MM.1S (cell line): ENCODE data around the gene SORL1-AS1.

Experiments
- DNase-seq: peaks from one replicate; pipeline ENCODE4 v3.0.0-alpha.2; 2015
- H2AFZ ChIP-seq: fragments of 300-600 bp; sonication (generic); 2 replicates; pipeline ENCODE4 v1.6.0; 2016; ENCODE audit warnings: antibody characterized with exemption, low read length
- H3F3A ChIP-seq: fragments of 300-600 bp; sonication (generic); 2 replicates; pipeline ENCODE4 v1.6.1; 2016; ENCODE audit warnings: mild to moderate bottlenecking, antibody characterized with exemption, low read length, moderate library complexity, mixed read lengths; ENCODE audit not compliant: insufficient read depth
- H3K27ac ChIP-seq: fragments of 300-600 bp; sonication (generic); 2 replicates; pipeline ENCODE4 v1.5.1; 2016; ENCODE audit warnings: mild to moderate bottlenecking, low read length
- H3K27me3 ChIP-seq: fragments of 300-600 bp; sonication (generic); replicated peaks from 2 replicates; pipeline ENCODE4 v1.6.0; 2016; ENCODE audit warnings: low read length; ENCODE audit not compliant: insufficient read depth
- H3K36me3 ChIP-seq: fragments of 300-600 bp; sonication (generic); replicated peaks from 2 replicates; pipeline ENCODE4 v1.6.1; 2016; ENCODE audit warnings: mild to moderate bottlenecking, low read length, mixed read lengths; ENCODE audit not compliant: insufficient read depth
- H3K4me1 ChIP-seq: fragments of 300-600 bp; sonication (generic); 2 replicates; pipeline ENCODE4 v1.6.1; 2016; ENCODE audit warnings: low read length, mixed read lengths
- H3K4me2 ChIP-seq: fragments of 300-600 bp; sonication (generic); 2 replicates; pipeline ENCODE4 v1.6.0; 2016; ENCODE audit warnings: low read depth, low read length
- H3K4me3 ChIP-seq: fragments of 300-600 bp; sonication (generic); 2 replicates; pipeline ENCODE4 v1.5.1; 2016; ENCODE audit warnings: low read length, mixed read lengths
- H3K79me2 ChIP-seq: fragments of 300-600 bp; sonication (generic); 2 replicates; pipeline ENCODE4 v1.6.1; 2016; ENCODE audit warnings: mixed run types, low read length, mixed read lengths
- H3K9ac ChIP-seq: fragments of 300-600 bp; sonication (generic); 2 replicates; pipeline ENCODE4 v1.6.1; 2016; ENCODE audit warnings: low read length, mixed read lengths
- H3K9me2 ChIP-seq: fragments of 300-600 bp; sonication (generic); replicated peaks from 2 replicates; pipeline ENCODE4 v1.6.1; 2016; ENCODE audit warnings: mild to moderate bottlenecking, low read length, mixed read lengths; ENCODE audit not compliant: insufficient read depth
- H3K9me3 ChIP-seq: fragments of 300-600 bp; sonication (generic); replicated peaks from 2 replicates; pipeline ENCODE4 v1.6.1; 2016; ENCODE audit warnings: mild to moderate bottlenecking, low read length, mixed read lengths; ENCODE audit not compliant: insufficient read depth
- H4K20me1 ChIP-seq: fragments of 300-600 bp; sonication (generic); 2 replicates; pipeline ENCODE4 v1.6.1; 2016; ENCODE audit warnings: mild to moderate bottlenecking, low read length, moderate library complexity, mixed read lengths; ENCODE audit not compliant: insufficient read depth
- CTCF ChIP-seq: fragments of 300-600 bp; sonication (generic); IDR thresholded peaks from 2 replicates; pipeline ENCODE4 v1.5.1; 2016; ENCODE audit warnings: antibody characterized with exemption, low read length, mixed read lengths
- EZH2 ChIP-seq: fragments of 300-600 bp; sonication (generic); optimal IDR thresholded peaks from 2 replicates; pipeline ENCODE3; 2017; ENCODE audit warnings: low read depth, mild to moderate bottlenecking, antibody characterized with exemption, low read length, mixed read lengths
- EZH2phosphoT487 ChIP-seq: fragments of 300-600 bp; sonication (generic); IDR thresholded peaks from 2 replicates; pipeline ENCODE4 v1.6.1; 2018; ENCODE audit warnings: antibody characterized with exemption, low read length

Gene SORL1-AS1

GRCh38 chr11:121489823-121490222, 37.1 kb upstream of the SORL1-AS1 start:
- no peaks in the 10 kb centered on the region for H3K79me2 ChIP-seq
- H3K36me3 ChIP-seq = no peaks in the 10 kb centered on the region
- no peaks in the 10 kb centered on the region for H3K27me3 ChIP-seq

GRCh38 chr11:121488641-121489040, 35.9 kb upstream of the SORL1-AS1 start:
- Histone ChIP-seq H3K79me2 (no peaks in the 10 kb centered on the region), H3K27me3 (no peaks in the 10 kb centered on the region), H3K4me2 (no peak overlapping the region), H4K20me1 (no peaks in the 10 kb centered on the region), H3K4me1 (peaks cover 1% of the 10 kb centered on the region; the same call in 1 of the 2 replicates), H3K9me2 (no peaks in the 10 kb centered on the region), H3K9ac (no peak overlapping the region), H3F3A (no peaks in the 10 kb centered on the region), H3K27ac (no peak overlapping the region), H2AFZ (no peak overlapping the region), H3K4me3 (no peak overlapping the region), H3K9me3 (no peaks in the 10 kb centered on the region), H3K36me3 (no peaks in the 10 kb centered on the region)
- TF ChIP-seq EZH2 (no peak), EZH2phosphoT487 (no peak), CTCF (no peak)
- DNase-seq = no peak

More at GRCh38 chr11:121489823-121490222, 37.1 kb upstream of the SORL1-AS1 start:
- Histone ChIP-seq H4K20me1 (no peaks in the 10 kb centered on the region), H3K4me3 (no peak overlapping the region), H3K27ac (no peak overlapping the region), H3F3A (no peaks in the 10 kb centered on the region), H3K9ac (no peak overlapping the region), H3K4me2 (no peak overlapping the region), H2AFZ (no peak overlapping the region), H3K9me2 (no peaks in the 10 kb centered on the region), H3K9me3 (no peaks in the 10 kb centered on the region), H3K4me1 (peaks cover 12% of the 10 kb centered on the region)
- no peak for DNase-seq
- TF ChIP-seq EZH2phosphoT487 (no peak), EZH2 (no peak), CTCF (no peak)

- no peak overlapping the region for H3K9ac ChIP-seq
- no peaks in the 10 kb centered on the region for H3F3A ChIP-seq
- H2AFZ ChIP-seq = no peak overlapping the region
- no peaks in the 10 kb centered on the region for H3K27me3 ChIP-seq
- H3K9me2 ChIP-seq = no peaks in the 10 kb centered on the region
- no peaks in the 10 kb centered on the region for H3K79me2 ChIP-seq
- H3K4me2 ChIP-seq = no peak overlapping the region
- TF ChIP-seq EZH2 = no peak
- no peak for TF ChIP-seq EZH2phosphoT487
- no peak for TF ChIP-seq CTCF
- no peak overlapping the region for H3K27ac ChIP-seq
- H3K4me3 ChIP-seq = no peak overlapping the region
- no peaks in the 10 kb centered on the region for H3K9me3 ChIP-seq
- no peak for DNase-seq
- no peaks in the 10 kb centered on the region for H3K36me3 ChIP-seq
- H3K4me1 ChIP-seq = peaks cover 4% of the 10 kb centered on the region; the same call in 1 of the 2 replicates
- no peaks in the 10 kb centered on the region for H4K20me1 ChIP-seq
These were observed 35.4 kb upstream of the SORL1-AS1 start for GRCh38 chr11:121488170-121488569.
